ENCODE data around the gene CARD11. TPM values are rescaled to one million over a fixed set of nuclear protein-coding genes. Genes with fewer than 3 reads are reported as not detected.
A peak's percentile ranks its signal among the peaks of the same experiment; 100 is the strongest.

The CARD11 gene
- total and polyA plus RNA-seq, 5 experiments from 2014 or later = 10.8 to 109 (median 40.2) TPM

- Mint-ChIP-seq H3K4me1 (peaks cover 48 to 87% (median 86%) of the 10 kb centered on the region in 4 donors), H3K9me3 (no peaks in the 10 kb centered on the region), H3K36me3 (peaks cover 0 to 11% (median 5%) of the 10 kb centered on the region in 3 donors), H3K4me3 (peak overlapping the region; percentile 80 to 93 (median 88)), H3K27me3 (no peaks in the 10 kb centered on the region), H3K27ac (peak overlapping the region; percentile 84 to 99 (median 94))
- ATAC-seq (no peak), DNase-seq (no peak)
- POLR2A ChIA-PET = interaction anchor here (0.5 to 4.5 kb wide), 9 partner anchors 14 to 161 kb away, joined by 3 to 22 read pairs (median 4); no protein-coding TSS in a partner anchor
These were observed 63.7 kb downstream of the CARD11 start for GRCh38 chr7:2979951-2980350.

- ATAC-seq (peak; percentile 13 to 18), DNase-seq (peak in 1 of 10 donors; percentile 44)
- H3K27me3 Mint-ChIP-seq = no peaks in the 10 kb centered on the region
- POLR2A ChIA-PET = interaction anchor here (0.6 to 4.5 kb wide), 6 partner anchors 13 to 63 kb away, joined by 3 to 22 read pairs (median 4); no protein-coding TSS in a partner anchor
- H3K36me3 Mint-ChIP-seq = peaks cover 0 to 17% (median 5%) of the 10 kb centered on the region in 3 donors
- no peaks in the 10 kb centered on the region for H3K9me3 Mint-ChIP-seq
- peak overlapping the region; percentile 80 to 93 (median 88) for H3K4me3 Mint-ChIP-seq
- peaks cover 47 to 86% (median 80%) of the 10 kb centered on the region in 4 donors for H3K4me1 Mint-ChIP-seq
- peak overlapping the region; percentile 85 to 99 (median 95) for H3K27ac Mint-ChIP-seq
These were observed 64.5 kb downstream of the CARD11 start for GRCh38 chr7:2979201-2979631.

- peak overlapping the region; percentile 80 to 93 (median 88) for H3K4me3 Mint-ChIP-seq
- H3K9me3 Mint-ChIP-seq = no peaks in the 10 kb centered on the region
- peaks cover 47 to 85% (median 78%) of the 10 kb centered on the region in 4 donors for H3K4me1 Mint-ChIP-seq
- peaks cover 0 to 23% (median 5%) of the 10 kb centered on the region in 3 donors for H3K36me3 Mint-ChIP-seq
- H3K27ac Mint-ChIP-seq = peak overlapping the region; percentile 85 to 99 (median 95)
- peak; percentile 49 to 64 for ATAC-seq
- H3K27me3 Mint-ChIP-seq = no peaks in the 10 kb centered on the region
- POLR2A ChIA-PET = interaction anchor here (1.2 to 4.5 kb wide), 2 partner anchors 12 to 24 kb away, joined by 6 to 18 read pairs; no protein-coding TSS in a partner anchor
- DNase-seq = peak; percentile 45 to 78 (median 62)
These were observed 65.3 kb downstream of the CARD11 start for GRCh38 chr7:2978408-2978807.

GRCh38 chr7:2975821-2976371 lies 67.8 kb downstream of the CARD11 start:
- Mint-ChIP-seq H3K9me3 (no peaks in the 10 kb centered on the region), H3K36me3 (peaks cover 0 to 28% (median 2%) of the 10 kb centered on the region in 3 donors)

GRCh38 chr7:2974093-2974819 lies 69.4 kb downstream of the CARD11 start:
- H3K36me3 Mint-ChIP-seq = peaks cover 0 to 27% (median 2%) of the 10 kb centered on the region in 3 donors
- DNase-seq = no peak
- POLR2A ChIA-PET = interaction anchor here (0.6 to 1.4 kb wide), 2 partner anchors 8 to 18 kb away, joined by 3 to 6 read pairs; no protein-coding TSS in a partner anchor

More at GRCh38 chr7:2975821-2976371, 67.8 kb downstream of the CARD11 start:
- peak overlapping the region in 6 of 10 donors; percentile 64 to 95 (median 73) for H3K27ac Mint-ChIP-seq
- H3K27me3 Mint-ChIP-seq = no peaks in the 10 kb centered on the region
- peaks cover 42 to 72% (median 66%) of the 10 kb centered on the region in 4 donors for H3K4me1 Mint-ChIP-seq
- POLR2A ChIA-PET = interaction anchor here (0.6 kb wide), 2 partner anchors 13 to 118 kb away, joined by 3 to 5 read pairs; no protein-coding TSS in a partner anchor
- DNase-seq = no peak
- H3K4me3 Mint-ChIP-seq = peak overlapping the region in 2 of 10 donors; percentile 26 to 41
- no peak for ATAC-seq

GRCh38 chr7:2972835-2973161 lies 70.9 kb downstream of the CARD11 start:
- no peak for DNase-seq
- Mint-ChIP-seq H3K27me3 (no peaks in the 10 kb centered on the region), H3K4me1 (peaks cover 24 to 43% (median 37%) of the 10 kb centered on the region in 4 donors), H3K9me3 (peaks cover 0 to under 1% (median 0%) of the 10 kb centered on the region in 9 donors), H3K27ac (peak overlapping the region; percentile 71 to 94 (median 90)), H3K36me3 (peaks cover under 1 to 26% (median 2%) of the 10 kb centered on the region in 3 donors), H3K4me3 (peak overlapping the region in 9 of 10 donors; percentile 19 to 83 (median 69))
- no peak for ATAC-seq
- POLR2A ChIA-PET = interaction anchor here (1.4 kb wide), 1 partner anchor 16 kb away, joined by 6 read pairs; no protein-coding TSS in a partner anchor

More at GRCh38 chr7:2974093-2974819, 69.4 kb downstream of the CARD11 start:
- H3K4me1 Mint-ChIP-seq = peaks cover 33 to 57% (median 50%) of the 10 kb centered on the region in 4 donors
- H3K27ac Mint-ChIP-seq = peak overlapping the region in 8 of 10 donors; percentile 60 to 94 (median 80)
- no peaks in the 10 kb centered on the region for H3K27me3 Mint-ChIP-seq
- no peak for ATAC-seq
- no peak overlapping the region for H3K4me3 Mint-ChIP-seq
- H3K9me3 Mint-ChIP-seq = no peaks in the 10 kb centered on the region

- peak; percentile 44 to 75 for ATAC-seq
- H3K27ac Mint-ChIP-seq = peak overlapping the region in 9 of 10 donors; percentile 77 to 94 (median 90)
- no peaks in the 10 kb centered on the region for H3K27me3 Mint-ChIP-seq
- peak overlapping the region in 9 of 10 donors; percentile 35 to 83 (median 69) for H3K4me3 Mint-ChIP-seq
- DNase-seq = peak in 1 of 10 donors; percentile 31
- peaks cover 5 to 32% (median 7%) of the 10 kb centered on the region in 3 donors for H3K36me3 Mint-ChIP-seq
- POLR2A ChIA-PET = interaction anchor here (0.9 to 1.4 kb wide), 4 partner anchors 14 to 93 kb away, joined by 3 to 6 read pairs (median 4); no protein-coding TSS in a partner anchor
- peaks cover 23 to 37% (median 31%) of the 10 kb centered on the region in 4 donors for H3K4me1 Mint-ChIP-seq
- peaks cover 0 to 6% (median 0%) of the 10 kb centered on the region in 9 donors for H3K9me3 Mint-ChIP-seq
These were observed 71.5 kb downstream of the CARD11 start for GRCh38 chr7:2971914-2972834.

- DNase-seq (no peak), ATAC-seq (no peak)
- no peak overlapping the region for H3K4me3 Mint-ChIP-seq
- H3K36me3 Mint-ChIP-seq = peaks cover 15 to 45% (median 20%) of the 10 kb centered on the region in 3 donors
- POLR2A ChIA-PET = interaction anchor here (1.1 to 1.2 kb wide), 2 partner anchors 12 to 17 kb away, joined by 3 to 4 read pairs; no protein-coding TSS in a partner anchor
- peaks cover 23 to 35% (median 26%) of the 10 kb centered on the region in 4 donors for H3K4me1 Mint-ChIP-seq
- H3K27me3 Mint-ChIP-seq = no peaks in the 10 kb centered on the region
- H3K9me3 Mint-ChIP-seq = peaks cover 0 to 20% (median 5%) of the 10 kb centered on the region in 9 donors
- no peak overlapping the region for H3K27ac Mint-ChIP-seq
These were observed 72.8 kb downstream of the CARD11 start for GRCh38 chr7:2970861-2971260.

GRCh38 chr7:2970307-2970664 lies 73.4 kb downstream of the CARD11 start:
- Mint-ChIP-seq H3K36me3 (peaks cover 21 to 46% (median 24%) of the 10 kb centered on the region in 3 donors), H3K4me1 (peaks cover 20 to 32% (median 22%) of the 10 kb centered on the region in 4 donors), H3K27me3 (no peaks in the 10 kb centered on the region), H3K27ac (no peak overlapping the region), H3K9me3 (peaks cover 0 to 25% (median 8%) of the 10 kb centered on the region in 9 donors), H3K4me3 (no peak overlapping the region)
- ATAC-seq = no peak
- POLR2A ChIA-PET = no interaction called here
- no peak for DNase-seq

- Mint-ChIP-seq H3K4me1 (peaks cover 21 to 34% (median 22%) of the 10 kb centered on the region in 4 donors), H3K36me3 (peaks cover 23 to 44% (median 26%) of the 10 kb centered on the region in 3 donors), H3K4me3 (no peak overlapping the region), H3K27ac (no peak overlapping the region), H3K9me3 (peaks cover 0 to 28% (median 8%) of the 10 kb centered on the region in 9 donors), H3K27me3 (no peaks in the 10 kb centered on the region)
- DNase-seq (no peak), ATAC-seq (no peak)
- POLR2A ChIA-PET = no interaction called here
These were observed 74.0 kb downstream of the CARD11 start for GRCh38 chr7:2969398-2970306.

All from naive thymus-derived CD8-positive, alpha-beta T cell (primary cell).